ENCODE results near the gene NTSR1.

Gene NTSR1

DNA sequence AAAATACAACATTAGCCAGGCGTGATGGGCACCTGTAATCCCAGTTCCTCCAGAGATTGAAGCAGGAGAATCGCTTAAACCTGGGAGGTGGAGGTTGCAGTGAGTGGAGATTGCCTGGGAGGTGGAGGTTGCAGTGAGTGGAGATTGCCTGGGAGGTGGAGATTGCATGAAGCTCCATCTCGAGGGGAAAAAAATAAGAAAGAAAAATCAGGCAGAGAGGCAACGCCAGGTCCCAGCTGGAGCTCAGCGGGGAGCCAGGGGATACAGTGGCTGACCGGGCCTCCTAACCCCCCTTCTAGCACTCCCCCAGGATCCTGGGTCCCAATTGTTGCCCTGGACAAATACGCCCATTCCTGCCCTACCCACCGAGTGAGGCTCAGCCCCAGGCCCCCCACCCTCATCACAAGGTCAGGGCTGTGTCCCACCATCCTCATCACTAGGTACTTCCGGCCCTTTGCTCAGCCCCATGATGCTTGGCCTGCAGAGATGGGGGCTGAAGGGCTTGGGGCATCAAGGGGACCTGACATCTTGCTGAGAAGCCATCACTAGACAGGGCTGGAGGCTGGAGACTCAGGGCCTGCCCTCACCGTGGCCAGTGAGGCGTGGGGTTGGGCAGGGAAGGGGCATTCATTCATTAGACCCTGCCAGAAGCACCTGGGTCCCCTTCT lies 97.9 kb downstream of the NTSR1 start:
- DNase-seq: no peak

DNA sequence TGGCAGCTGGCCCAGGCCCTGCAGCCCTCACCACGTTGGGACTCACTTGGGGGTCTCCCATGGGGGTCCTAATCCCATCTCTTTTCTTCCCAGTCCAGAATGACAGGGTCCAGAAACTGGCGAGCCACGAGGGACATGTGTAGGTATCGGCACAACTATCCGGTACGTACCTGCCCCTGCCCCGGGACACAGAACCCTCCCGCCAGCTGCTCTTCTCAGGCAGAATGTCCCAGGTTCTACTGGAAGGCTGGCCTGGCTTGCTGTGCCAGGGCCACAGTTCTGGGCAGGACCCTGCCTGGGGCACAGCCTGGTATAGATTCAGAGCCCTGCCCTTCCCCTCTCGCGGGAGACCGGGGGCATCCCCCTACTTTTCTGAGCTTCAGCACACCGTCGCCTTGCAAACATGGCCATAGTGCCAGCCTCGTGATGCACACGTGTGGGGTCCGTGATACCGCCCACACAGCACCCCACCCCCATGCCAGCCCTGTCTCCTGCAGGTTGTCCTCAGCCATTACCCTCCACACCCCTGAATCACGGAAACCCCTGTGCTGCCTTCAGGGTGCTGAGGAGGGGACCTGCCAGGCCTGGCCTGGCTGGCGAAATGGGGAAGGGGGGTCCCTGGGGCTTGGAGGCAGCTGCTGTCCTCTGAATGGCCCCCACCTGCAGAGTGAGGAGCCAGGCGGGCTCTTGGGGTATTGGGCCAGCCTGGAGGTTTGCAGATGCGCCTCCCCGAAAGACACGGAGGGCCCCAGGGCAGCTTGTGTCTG lies 99.0 kb downstream of the NTSR1 start:
- DNase-seq: no peak

DNA sequence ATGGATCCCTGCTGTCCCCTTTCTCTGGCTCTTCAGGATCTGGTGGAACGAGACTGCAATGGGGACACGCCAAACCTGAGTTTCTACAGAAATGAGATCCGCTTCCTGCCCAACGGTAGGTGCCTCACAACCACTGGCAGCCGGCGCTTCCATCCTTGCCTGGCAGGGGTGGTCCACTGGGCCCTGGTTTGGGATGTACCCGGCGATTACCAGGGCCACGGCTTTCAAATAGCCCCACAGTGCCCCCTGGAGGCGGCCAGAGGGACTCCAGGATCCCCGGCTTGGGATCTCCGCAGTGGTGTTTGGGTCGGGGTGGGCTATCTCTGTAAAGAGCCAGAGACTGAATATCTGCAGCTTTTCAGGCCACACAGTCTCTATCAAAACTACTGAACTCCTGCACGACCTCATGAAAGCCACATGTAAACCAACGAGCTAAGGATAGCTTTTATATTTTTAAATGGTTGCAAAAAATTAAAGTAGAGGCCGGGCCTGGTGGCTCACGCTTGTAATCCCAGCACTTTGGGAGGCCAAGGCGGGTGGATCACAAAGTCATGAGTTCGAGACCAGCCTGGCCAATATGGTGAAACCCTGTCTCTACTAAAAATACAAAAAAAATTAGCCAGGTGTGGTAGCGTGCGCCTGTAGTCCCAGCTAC lies 99.7 kb downstream of the NTSR1 start:
- peak; percentile 17 for DNase-seq

DNA sequence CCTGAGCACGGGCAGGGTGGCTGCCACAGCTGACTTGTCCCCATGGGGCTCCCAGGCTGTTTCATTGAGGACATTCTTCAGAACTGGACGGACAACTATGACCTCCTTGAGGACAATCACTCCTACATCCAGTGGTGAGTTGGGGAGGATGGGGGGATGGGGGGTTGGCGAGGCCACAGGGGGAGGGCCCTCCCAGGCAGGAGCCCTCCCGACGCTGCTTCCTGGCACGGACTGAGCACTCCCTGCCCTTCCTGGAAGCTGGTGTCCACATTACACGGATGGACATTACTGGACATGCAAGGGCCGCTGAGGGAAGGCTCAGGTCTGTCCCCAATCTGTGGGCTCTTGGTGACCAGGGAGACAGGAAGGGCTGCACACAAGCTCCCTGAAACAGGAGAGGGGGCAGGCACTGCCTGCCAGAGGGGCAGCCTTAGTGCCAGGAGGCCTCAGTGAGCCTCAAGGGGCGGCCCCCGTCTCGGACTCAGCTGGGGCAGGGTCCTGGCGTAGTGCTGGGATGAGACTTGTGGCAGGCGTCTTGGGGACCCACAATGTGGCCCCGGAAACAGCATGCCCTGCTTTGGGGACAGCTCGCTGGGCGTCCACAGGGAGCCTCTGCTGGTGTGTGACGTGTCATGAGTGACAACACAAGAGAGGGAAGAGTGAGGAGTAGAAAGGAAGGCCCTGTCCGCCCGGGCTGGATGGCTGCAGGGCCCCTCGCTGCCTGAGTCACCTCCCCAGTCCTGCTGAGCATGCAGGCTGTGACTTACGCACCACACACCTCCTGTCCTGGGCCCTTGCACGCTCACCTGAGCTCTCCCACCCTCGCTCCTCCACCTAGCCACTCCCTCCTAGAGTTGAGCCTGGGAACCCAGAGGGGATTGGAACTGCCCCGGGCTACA lies 101.1 kb downstream of the NTSR1 start:
- DNase-seq: no peak

DNA sequence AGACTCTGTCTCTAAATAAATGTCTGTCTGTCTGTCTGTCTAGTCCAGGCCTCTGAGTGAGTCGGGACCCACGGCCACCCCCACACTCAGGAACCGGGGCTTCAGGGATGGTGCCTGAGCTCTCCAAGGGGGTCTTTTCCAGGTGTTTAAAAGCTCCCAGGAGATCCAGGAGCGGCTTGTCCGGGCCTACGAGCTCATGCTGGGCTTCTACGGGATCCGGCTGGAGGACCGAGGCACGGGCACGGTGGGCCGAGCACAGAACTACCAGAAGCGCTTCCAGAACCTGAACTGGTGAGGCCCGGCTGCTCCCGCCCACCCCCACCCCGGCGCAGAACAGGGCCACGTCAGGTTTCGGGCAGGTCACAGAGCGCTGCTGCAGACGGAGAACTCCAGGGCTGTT lies 102.7 kb downstream of the NTSR1 start:
- no peak for DNase-seq

DNA sequence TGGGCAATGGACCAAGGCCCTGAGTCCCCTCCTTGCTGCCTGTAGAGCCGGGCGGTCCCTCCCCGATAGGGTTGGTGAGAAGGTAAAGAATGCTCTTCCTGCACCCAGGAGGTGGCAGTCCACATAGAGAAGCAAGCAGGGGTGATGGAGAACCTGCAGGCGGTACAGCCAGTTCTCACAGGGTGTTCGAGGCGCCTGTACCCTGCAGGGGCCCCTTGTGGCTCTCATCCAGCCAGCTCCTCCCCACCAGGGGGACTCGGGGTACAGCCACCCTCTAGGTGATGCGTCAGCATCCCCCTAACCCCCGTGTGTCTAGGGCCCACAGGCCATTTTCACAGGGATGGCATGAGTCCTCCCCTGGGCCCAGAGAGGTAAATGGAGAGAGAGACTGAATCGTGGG lies 103.1 kb downstream of the NTSR1 start:
- no peak for DNase-seq
